Stimulated activated CD4-positive, alpha-beta T cell treated with anti-CD3 and anti-CD28 coated beads, Interleukin-1b, Interleukin-23, amount 100 ng/mL, for 48 hours (primary cell): ENCODE results near the gene STEAP1B.
A peak's percentile ranks its signal among the peaks of the same experiment; 100 is the strongest.
"Not testable (repeated sequence)": the region's sequence is repeated elsewhere in the genome, so short reads cannot be mapped to it uniquely, and the experiment has no call there.

Source experiments
- DNase-seq: peaks from one replicate; pipeline ENCODE4 v3.0.0-alpha.2; 2020

STEAP1B gene

GRCh38 chr7:22499888-22500689, at the start of gene STEAP1B:
Gene STEAP1B (minus strand): TSS chr7:22500188. CDS start chr7:22494855, 5,333 bp downstream.
- DNase-seq: peak; percentile 84

- DNase-seq: no peak
Measured at GRCh38 chr7:22549051-22549450, 49.1 kb upstream of the STEAP1B start.

- DNase-seq: no peak
Measured at GRCh38 chr7:22548313-22548712, 48.3 kb upstream of the STEAP1B start.

- DNase-seq: no peak
Measured at GRCh38 chr7:22546769-22547168, 46.8 kb upstream of the STEAP1B start.

- no peak for DNase-seq
Measured at GRCh38 chr7:22545529-22545928, 45.5 kb upstream of the STEAP1B start.

- DNase-seq: no peak
Measured at GRCh38 chr7:22544245-22544644, 44.3 kb upstream of the STEAP1B start.

- no peak for DNase-seq
Measured at GRCh38 chr7:22543169-22543568, 43.2 kb upstream of the STEAP1B start.

- DNase-seq: no peak
Measured at GRCh38 chr7:22542669-22543068, 42.7 kb upstream of the STEAP1B start.

GRCh38 chr7:22542254-22542653, 42.3 kb upstream of the STEAP1B start:
- DNase-seq: no peak

- no peak for DNase-seq
Measured at GRCh38 chr7:22541789-22542188, 41.8 kb upstream of the STEAP1B start.

GRCh38 chr7:22528537-22528936, 28.5 kb upstream of the STEAP1B start:
- DNase-seq: not testable (repeated sequence)

- DNase-seq: not testable (repeated sequence)
Measured at GRCh38 chr7:22524353-22524947, 24.5 kb upstream of the STEAP1B start.

- peak; percentile 14 for DNase-seq
Measured at GRCh38 chr7:22523478-22524352, 23.7 kb upstream of the STEAP1B start.

- not testable (repeated sequence) for DNase-seq
Measured at GRCh38 chr7:22519560-22519959, 19.6 kb upstream of the STEAP1B start.

- DNase-seq: not testable (repeated sequence)
Measured at GRCh38 chr7:22516950-22517349, 17.0 kb upstream of the STEAP1B start.

- DNase-seq: not testable (repeated sequence)
Measured at GRCh38 chr7:22514963-22515362, 15.0 kb upstream of the STEAP1B start.

GRCh38 chr7:22507320-22507719, 7.3 kb upstream of the STEAP1B start:
- DNase-seq: not testable (repeated sequence)

- not testable (repeated sequence) for DNase-seq
Measured at GRCh38 chr7:22506316-22507020, 6.5 kb upstream of the STEAP1B start.

GRCh38 chr7:22504519-22504918, 4.5 kb upstream of the STEAP1B start:
- not testable (repeated sequence) for DNase-seq

- DNase-seq: not testable (repeated sequence)
Measured at GRCh38 chr7:22502104-22502503, 2.1 kb upstream of the STEAP1B start.

- not testable (repeated sequence) for DNase-seq
Measured at GRCh38 chr7:22501336-22501735, 1.3 kb upstream of the STEAP1B start.

GRCh38 chr7:22499044-22499443, 944 bp downstream of the STEAP1B start:
- no peak for DNase-seq

- not testable (repeated sequence) for DNase-seq
Measured at GRCh38 chr7:22496912-22497311, 3.1 kb downstream of the STEAP1B start.
